ENCODE data around the gene PUM2. TPM values are rescaled to one million over a fixed set of nuclear protein-coding genes. Genes with fewer than 3 reads are reported as not detected.

The PUM2 gene
- total and polyA plus RNA-seq, 2 of the 13 experiments (the other 11 are each of a cell fraction or from before 2014, with no cell fraction given): 69.6 to 69.8 TPM

DNA sequence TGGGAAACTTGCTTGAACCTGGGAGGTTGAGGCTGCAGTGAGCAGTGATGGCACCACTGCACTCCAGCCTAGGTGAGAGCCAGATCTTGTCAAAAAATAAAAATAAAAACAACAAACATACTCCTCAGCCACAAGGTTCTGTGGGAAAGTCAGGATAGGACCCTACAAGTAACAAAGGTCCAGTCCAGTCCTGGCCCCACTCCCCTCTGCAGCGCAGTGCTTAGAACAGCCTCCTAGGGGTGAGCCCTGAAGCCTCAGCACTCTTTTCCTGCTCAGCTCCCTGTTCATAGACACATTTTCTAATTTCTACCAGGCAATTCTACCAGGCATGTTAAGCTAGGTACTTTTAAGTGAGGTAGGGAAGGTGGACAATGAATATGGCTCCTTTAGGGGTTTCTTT, 103.6 kb downstream of the PUM2 start:
- CTCF ChIA-PET (ENCODE audit: low intra/inter-chr PET ratio, low total read pairs): no interaction called here
- no TSS peak for BruUV-seq (replicated peaks)
- ATAC-seq (peak; percentile 8; the same call in 1 of the 3 replicates), FAIRE-seq (no peak), DNase-seq (ENCODE audit: low spot score) (no peak)
- POLR2A ChIA-PET: interaction anchor here (0.7 kb wide), 1 partner anchor 108 kb away, joined by 3 read pairs; no protein-coding TSS in a partner anchor
- no peak overlapping the region for H3K27ac ChIP-seq (ENCODE audit: extremely low read length, insufficient read depth, low read length)
- H3K9ac ChIP-seq (ENCODE audit: insufficient read depth, low read depth, low read length): no peak overlapping the region
- H3K9me3 ChIP-seq (ENCODE audit: low read length): no peaks in the 10 kb centered on the region
- H3K27me3 ChIP-seq (ENCODE audit: control insufficient read depth in 1 of 2, insufficient read depth in 2 of 2, low read length in 2 of 2): no peaks in the 10 kb centered on the region
- H3K79me2 ChIP-seq (ENCODE audit: insufficient read depth, low read length): no peaks in the 10 kb centered on the region
- H3K36me3 ChIP-seq (replicated peaks in 1 of 2; ENCODE audit: control insufficient read depth in 1 of 2, insufficient read depth in 2 of 2, low read length in 2 of 2): peaks cover 2 to 18% of the 10 kb centered on the region in 2 experiments; a peak in 4 of 5 replicates
- intact Hi-C loops (cut with micrococcal nuclease; ENCODE audit: unreplicated experiment): no loop called here
- H4K20me1 ChIP-seq (ENCODE audit: insufficient read depth, low read length): no peaks in the 10 kb centered on the region
- TF ChIP-seq POLR2G (IDR thresholded peaks at IDR 0.05; ENCODE audit: low read depth, low read length): 0 out of 2 replicates have a peak, but pooled peaks have one; percentile 21
- 0 out of 2 replicates have a peak, but pooled peaks have one; percentile 81 for TF ChIP-seq PAF1 (CRISPR knock-in tag; IDR thresholded peaks at IDR 0.05)
- peak; percentile 96 for TF ChIP-seq RBM22 (optimal IDR thresholded peaks at IDR 0.05; ENCODE audit: low read length)
- no peak for TF ChIP-seq ADNP (CRISPR knock-in tag; IDR thresholded peaks at IDR 0.05)
- TF ChIP-seq, protein P1, sequence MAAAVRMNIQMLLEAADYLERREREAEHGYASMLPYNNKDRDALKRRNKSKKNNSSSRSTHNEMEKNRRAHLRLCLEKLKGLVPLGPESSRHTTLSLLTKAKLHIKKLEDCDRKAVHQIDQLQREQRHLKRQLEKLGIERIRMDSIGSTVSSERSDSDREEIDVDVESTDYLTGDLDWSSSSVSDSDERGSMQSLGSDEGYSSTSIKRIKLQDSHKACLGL (CRISPR knock-in tag; IDR thresholded peaks at IDR 0.05): no peak
- TF ChIP-seq, protein P2, sequence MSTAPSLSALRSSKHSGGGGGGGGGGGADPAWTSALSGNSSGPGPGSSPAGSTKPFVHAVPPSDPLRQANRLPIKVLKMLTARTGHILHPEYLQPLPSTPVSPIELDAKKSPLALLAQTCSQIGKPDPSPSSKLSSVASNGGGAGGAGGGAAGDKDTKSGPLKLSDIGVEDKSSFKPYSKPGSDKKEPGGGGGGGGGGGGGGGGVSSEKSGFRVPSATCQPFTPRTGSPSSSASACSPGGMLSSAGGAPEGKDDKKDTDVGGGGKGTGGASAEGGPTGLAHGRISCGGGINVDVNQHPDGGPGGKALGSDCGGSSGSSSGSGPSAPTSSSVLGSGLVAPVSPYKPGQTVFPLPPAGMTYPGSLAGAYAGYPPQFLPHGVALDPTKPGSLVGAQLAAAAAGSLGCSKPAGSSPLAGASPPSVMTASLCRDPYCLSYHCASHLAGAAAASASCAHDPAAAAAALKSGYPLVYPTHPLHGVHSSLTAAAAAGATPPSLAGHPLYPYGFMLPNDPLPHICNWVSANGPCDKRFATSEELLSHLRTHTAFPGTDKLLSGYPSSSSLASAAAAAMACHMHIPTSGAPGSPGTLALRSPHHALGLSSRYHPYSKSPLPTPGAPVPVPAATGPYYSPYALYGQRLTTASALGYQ (CRISPR knock-in tag; IDR thresholded peaks at IDR 0.05): no peak
- no peak for TF ChIP-seq GFI1 (CRISPR knock-in tag; IDR thresholded peaks at IDR 0.05; ENCODE audit: borderline replicate concordance)
- TF ChIP-seq ZNF775 (CRISPR knock-in tag; IDR thresholded peaks at IDR 0.05; ENCODE audit: borderline replicate concordance): no peak
- TF ChIP-seq JUNB (CRISPR knock-in tag; IDR thresholded peaks at IDR 0.05; ENCODE audit: borderline replicate concordance): no peak
- in situ Hi-C loops (cut with HindIII; ENCODE audit: extremely low pct_ligation_motif_present, low pct_unique_long_range_greater_than_20kb): no loop called here
- H3K4me3 ChIP-seq (replicated peaks in 1 of 3; ENCODE audit: insufficient read depth in 1 of 3, low read depth in 2 of 3, low read length in 3 of 3): no peak overlapping the region
- peaks cover 18% of the 10 kb centered on the region for H3K4me1 ChIP-seq (ENCODE audit: insufficient read depth, low read length)
- 100% methylated on average over 1 of the region's 1 CpG for WGBS (ENCODE audit: low lambda C conversion rate)
- H3K4me2 ChIP-seq (ENCODE audit: low read depth, low read length): no peak overlapping the region
- no peak overlapping the region for H2AFZ ChIP-seq (ENCODE audit: low read length)
